ENCODE results near the gene OR1J2.

Gene OR1J2

GRCh38 chr9:122552812-122553211, 42.2 kb downstream of the OR1J2 start, which contains the start of gene OR1N2:
TSS of gene OR1N2 (plus strand) at chr9:122553112. CDS start at chr9:122553212, 100 bp downstream.
- DNase-seq: no peak

Data from DMS79 (cell line).